ENCODE data around the gene KIF23.

Gene KIF23

DNA sequence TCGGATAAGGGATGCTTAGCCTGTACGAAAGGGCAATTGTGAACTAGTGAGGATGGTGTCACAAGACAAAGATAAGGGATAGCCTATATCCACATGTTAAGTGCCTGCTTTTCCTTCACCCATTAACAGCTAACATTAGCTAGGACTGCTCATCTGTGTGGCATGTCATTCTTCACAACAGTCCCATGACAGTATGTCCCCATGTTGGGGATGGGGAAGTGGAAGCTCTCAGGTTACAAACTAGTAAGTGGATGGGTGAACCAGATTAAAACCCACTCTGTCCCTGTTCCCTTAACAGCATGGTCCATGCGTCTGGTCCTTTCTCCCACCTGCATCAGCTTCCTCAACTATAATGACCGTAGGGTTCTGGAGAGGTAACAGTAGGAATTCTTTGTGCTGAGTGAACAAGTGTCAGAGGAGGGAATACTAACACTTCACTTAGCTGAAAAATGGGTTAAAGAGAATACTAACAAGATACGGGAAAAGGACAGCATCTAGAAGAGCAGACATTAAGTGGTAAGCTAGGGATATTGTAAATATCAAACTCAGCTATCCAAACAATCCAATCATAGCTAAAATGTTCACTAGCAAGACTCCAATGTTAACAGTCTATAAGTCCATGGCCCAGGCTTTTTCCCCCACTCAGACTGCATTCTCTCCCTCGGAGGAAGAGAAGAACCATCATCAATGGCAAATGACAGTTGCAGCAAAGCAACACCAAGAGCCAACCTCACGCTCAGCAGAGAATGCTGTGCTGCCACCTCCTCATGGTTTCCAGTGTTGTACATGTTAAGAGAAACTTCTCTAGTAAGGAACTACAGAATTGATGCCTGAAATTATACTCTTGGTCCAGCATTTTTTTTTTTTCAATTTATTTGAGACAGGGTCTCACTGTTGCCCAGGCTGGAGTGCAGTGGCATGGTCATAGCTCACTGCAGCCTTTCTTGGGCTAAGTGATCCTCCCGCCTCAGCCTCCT, 43.4 kb downstream of the KIF23 start:
- H3K36me3 ChIP-seq (ENCODE audit: control insufficient read depth, low read depth, low read length): peaks cover 39% of the 10 kb centered on the region
- no peaks in the 10 kb centered on the region for H3K9me3 ChIP-seq (ENCODE audit: control insufficient read depth, low read depth, low read length)
- no peak overlapping the region for H3K27ac ChIP-seq (ENCODE audit: low read length)
- no peak overlapping the region for H3K9ac ChIP-seq (ENCODE audit: low read length)
- H3K4me1 ChIP-seq (ENCODE audit: control insufficient read depth, low read depth, low read length): peaks cover 4% of the 10 kb centered on the region
- H3K4me3 ChIP-seq (ENCODE audit: low read length): no peak overlapping the region
- no peaks in the 10 kb centered on the region for H3K27me3 ChIP-seq (ENCODE audit: control insufficient read depth, insufficient read depth, low read length)

GRCh38 chr15:69459066-69459465, 44.9 kb downstream of the KIF23 start:
- peaks cover 9% of the 10 kb centered on the region for H3K4me1 ChIP-seq (ENCODE audit: control insufficient read depth, low read depth, low read length)
- no peak overlapping the region for H3K9ac ChIP-seq (ENCODE audit: low read length)
- no peak overlapping the region for H3K27ac ChIP-seq (ENCODE audit: low read length)
- H3K36me3 ChIP-seq (ENCODE audit: control insufficient read depth, low read depth, low read length): peaks cover 33% of the 10 kb centered on the region
- H3K27me3 ChIP-seq (ENCODE audit: control insufficient read depth, insufficient read depth, low read length): no peaks in the 10 kb centered on the region
- H3K9me3 ChIP-seq (ENCODE audit: control insufficient read depth, low read depth, low read length): no peaks in the 10 kb centered on the region
- H3K4me3 ChIP-seq (ENCODE audit: low read length): no peak overlapping the region

DNA sequence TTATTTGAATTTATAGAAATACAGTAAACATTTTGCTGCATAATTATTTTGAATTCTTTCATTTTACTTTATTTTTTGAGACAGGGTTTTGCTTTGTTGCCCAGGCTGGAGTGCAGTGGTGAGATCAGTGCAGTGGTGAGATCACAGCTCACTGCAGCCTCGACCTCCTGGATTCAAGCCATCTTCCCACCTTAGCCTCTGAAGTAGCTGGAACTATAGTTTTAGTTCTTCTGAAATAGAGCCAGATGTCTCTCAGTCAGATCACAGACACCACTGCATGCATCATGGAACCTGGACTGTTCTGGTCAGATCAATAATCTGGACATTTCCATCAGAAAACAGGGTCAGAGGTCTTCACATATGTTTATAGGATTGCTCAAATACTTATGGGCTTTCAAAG, 46.3 kb downstream of the KIF23 start:
- Histone ChIP-seq H3K27ac (ENCODE audit: low read length) (no peak overlapping the region), H3K4me3 (ENCODE audit: low read length) (no peak overlapping the region), H3K36me3 (ENCODE audit: control insufficient read depth, low read depth, low read length) (peaks cover 19% of the 10 kb centered on the region), H3K9me3 (ENCODE audit: control insufficient read depth, low read depth, low read length) (no peaks in the 10 kb centered on the region), H3K9ac (ENCODE audit: low read length) (no peak overlapping the region), H3K4me1 (ENCODE audit: control insufficient read depth, low read depth, low read length) (peaks cover 4% of the 10 kb centered on the region), H3K27me3 (ENCODE audit: control insufficient read depth, insufficient read depth, low read length) (no peaks in the 10 kb centered on the region)

DNA sequence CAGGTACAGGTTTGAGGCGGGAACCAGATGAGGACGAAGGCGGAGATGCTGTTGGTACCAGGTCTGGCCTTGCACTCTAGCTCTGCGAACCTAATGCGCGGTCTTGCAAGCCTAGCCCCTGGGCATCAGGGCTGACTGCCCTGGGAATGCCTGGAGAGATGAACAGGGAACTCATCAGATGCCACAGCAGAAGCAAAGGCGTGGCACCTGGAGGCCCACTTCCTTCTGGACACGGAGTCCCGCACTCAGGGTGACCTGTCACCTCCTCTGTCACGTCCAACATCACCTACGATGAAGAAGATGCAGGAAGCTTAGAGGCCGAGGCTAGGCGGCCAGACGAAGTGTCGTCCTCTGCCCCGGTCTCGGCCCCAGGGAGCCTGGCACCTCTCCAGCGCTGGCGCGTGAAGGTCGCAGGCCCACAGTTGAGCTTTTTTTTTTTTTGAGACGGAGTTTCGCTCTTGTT, 47.9 kb downstream of the KIF23 start:
- H3K4me3 ChIP-seq (ENCODE audit: low read length): no peak overlapping the region
- H3K27ac ChIP-seq (ENCODE audit: low read length): no peak overlapping the region
- H3K9me3 ChIP-seq (ENCODE audit: control insufficient read depth, low read depth, low read length): no peaks in the 10 kb centered on the region

GRCh38 chr15:69462493-69463181, 48.5 kb downstream of the KIF23 start:
- Histone ChIP-seq H3K9me3 (ENCODE audit: control insufficient read depth, low read depth, low read length) (no peaks in the 10 kb centered on the region), H3K36me3 (ENCODE audit: control insufficient read depth, low read depth, low read length) (peaks cover 3% of the 10 kb centered on the region), H3K27me3 (ENCODE audit: control insufficient read depth, insufficient read depth, low read length) (no peaks in the 10 kb centered on the region), H3K27ac (ENCODE audit: low read length) (peak overlapping the region; percentile 60), H3K9ac (ENCODE audit: low read length) (peak overlapping the region; percentile 69), H3K4me1 (ENCODE audit: control insufficient read depth, low read depth, low read length) (peaks cover 4% of the 10 kb centered on the region), H3K4me3 (ENCODE audit: low read length) (peak overlapping the region; percentile 57)

More for the DNA sequence above, 47.9 kb downstream of the KIF23 start:
- Histone ChIP-seq H3K9ac (ENCODE audit: low read length) (no peak overlapping the region), H3K27me3 (ENCODE audit: control insufficient read depth, insufficient read depth, low read length) (no peaks in the 10 kb centered on the region), H3K36me3 (ENCODE audit: control insufficient read depth, low read depth, low read length) (peaks cover 4% of the 10 kb centered on the region), H3K4me1 (ENCODE audit: control insufficient read depth, low read depth, low read length) (peaks cover 4% of the 10 kb centered on the region)

GRCh38 chr15:69463182-69463756, 49.1 kb downstream of the KIF23 start:
- H3K9me3 ChIP-seq (ENCODE audit: control insufficient read depth, low read depth, low read length): no peaks in the 10 kb centered on the region
- H3K27me3 ChIP-seq (ENCODE audit: control insufficient read depth, insufficient read depth, low read length): no peaks in the 10 kb centered on the region
- H3K27ac ChIP-seq (ENCODE audit: low read length): peak overlapping the region; percentile 60
- peak overlapping the region; percentile 69 for H3K9ac ChIP-seq (ENCODE audit: low read length)
- H3K4me1 ChIP-seq (ENCODE audit: control insufficient read depth, low read depth, low read length): peaks cover 4% of the 10 kb centered on the region
- H3K36me3 ChIP-seq (ENCODE audit: control insufficient read depth, low read depth, low read length): no peaks in the 10 kb centered on the region
- H3K4me3 ChIP-seq (ENCODE audit: low read length): peak overlapping the region; percentile 57

DNA sequence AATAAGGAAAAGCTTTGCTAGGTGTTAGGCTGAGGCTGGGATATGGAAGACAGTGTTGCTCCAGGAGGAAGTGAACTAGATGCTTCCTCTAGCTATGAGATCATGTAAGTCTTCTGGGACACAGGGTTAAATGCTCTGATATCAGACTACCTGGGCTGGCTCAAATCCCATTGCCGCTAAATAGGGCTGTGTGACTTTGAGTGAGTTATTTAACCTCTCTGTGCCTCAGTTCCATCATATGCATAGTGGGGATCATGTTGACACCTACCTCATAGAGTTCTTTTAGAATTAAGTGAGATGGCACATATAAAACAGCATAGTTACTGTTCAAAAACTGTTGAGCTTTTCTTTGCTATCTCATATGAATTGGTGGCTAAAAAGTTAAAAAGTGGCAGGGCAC, 51.1 kb downstream of the KIF23 start:
- Histone ChIP-seq H3K27ac (ENCODE audit: low read length) (no peak overlapping the region), H3K4me3 (ENCODE audit: low read length) (no peak overlapping the region), H3K9ac (ENCODE audit: low read length) (no peak overlapping the region), H3K36me3 (ENCODE audit: control insufficient read depth, low read depth, low read length) (no peaks in the 10 kb centered on the region), H3K27me3 (ENCODE audit: control insufficient read depth, insufficient read depth, low read length) (no peaks in the 10 kb centered on the region), H3K4me1 (ENCODE audit: control insufficient read depth, low read depth, low read length) (peaks cover 4% of the 10 kb centered on the region), H3K9me3 (ENCODE audit: control insufficient read depth, low read depth, low read length) (no peaks in the 10 kb centered on the region)

GRCh38 chr15:69466733-69467132, 52.6 kb downstream of the KIF23 start:
- H3K9me3 ChIP-seq (ENCODE audit: control insufficient read depth, low read depth, low read length): no peaks in the 10 kb centered on the region
- H3K36me3 ChIP-seq (ENCODE audit: control insufficient read depth, low read depth, low read length): no peaks in the 10 kb centered on the region
- peaks cover 4% of the 10 kb centered on the region for H3K4me1 ChIP-seq (ENCODE audit: control insufficient read depth, low read depth, low read length)
- H3K9ac ChIP-seq (ENCODE audit: low read length): no peak overlapping the region
- no peak overlapping the region for H3K4me3 ChIP-seq (ENCODE audit: low read length)
- H3K27ac ChIP-seq (ENCODE audit: low read length): no peak overlapping the region
- H3K27me3 ChIP-seq (ENCODE audit: control insufficient read depth, insufficient read depth, low read length): no peaks in the 10 kb centered on the region

GRCh38 chr15:69467636-69468035, 53.5 kb downstream of the KIF23 start:
- Histone ChIP-seq H3K9me3 (ENCODE audit: control insufficient read depth, low read depth, low read length) (no peaks in the 10 kb centered on the region), H3K4me1 (ENCODE audit: control insufficient read depth, low read depth, low read length) (peaks cover 4% of the 10 kb centered on the region), H3K4me3 (ENCODE audit: low read length) (no peak overlapping the region), H3K9ac (ENCODE audit: low read length) (no peak overlapping the region), H3K27me3 (ENCODE audit: control insufficient read depth, insufficient read depth, low read length) (no peaks in the 10 kb centered on the region), H3K27ac (ENCODE audit: low read length) (no peak overlapping the region), H3K36me3 (ENCODE audit: control insufficient read depth, low read depth, low read length) (no peaks in the 10 kb centered on the region)

- H3K27me3 ChIP-seq (ENCODE audit: control insufficient read depth, insufficient read depth, low read length): no peaks in the 10 kb centered on the region
- H3K4me3 ChIP-seq (ENCODE audit: low read length): no peak overlapping the region
- no peaks in the 10 kb centered on the region for H3K4me1 ChIP-seq (ENCODE audit: control insufficient read depth, low read depth, low read length)
- no peaks in the 10 kb centered on the region for H3K36me3 ChIP-seq (ENCODE audit: control insufficient read depth, low read depth, low read length)
- H3K9me3 ChIP-seq (ENCODE audit: control insufficient read depth, low read depth, low read length): no peaks in the 10 kb centered on the region
- H3K27ac ChIP-seq (ENCODE audit: low read length): no peak overlapping the region
- no peak overlapping the region for H3K9ac ChIP-seq (ENCODE audit: low read length)
Measured at GRCh38 chr15:69468241-69469121, 54.3 kb downstream of the KIF23 start.
